CD4-positive, alpha-beta T cell (primary cell): Measurements from ENCODE around the gene ALDH1L2. TPM values are rescaled to one million over a fixed set of nuclear protein-coding genes. Genes with fewer than 3 reads are reported as not detected.

Experiments used
- ATAC-seq: fragments of 200-7000 bp; cut with Tn5 transposase; one replicate; pipeline ENCODE4 v1.10.0; 2022; ENCODE audit warnings: mild to moderate bottlenecking; ENCODE audit not compliant: poor library complexity
- CTCF ChIA-PET: fragments of 350-600 bp; sonication (Branson Sonifier 250); formaldehyde crosslinking; loops from one replicate; lab custom pipeline; 2021; ENCODE audit warnings: antibody characterized with exemption, inconsistent platforms; lab: Charles Lee
- POLR2A ChIA-PET: fragments of 350-600 bp; sonication (Branson Sonifier 250); formaldehyde crosslinking; loops from one replicate; lab custom pipeline; 2021; ENCODE audit warnings: antibody characterized with exemption, inconsistent platforms; lab: Charles Lee
- DNase-seq, 14 experiments: peaks; one replicate each; pipeline ENCODE4 v3.0.0-alpha.2; 2013 to 2020; ENCODE audit warnings: mixed read lengths in 2 of 14
- H3K27ac ChIP-seq, 2 donors: one replicate each; pipeline versions ENCODE4 v1.5.1 to v1.7.0; 2013; ENCODE audit warnings: low read length in 2 of 2, low read depth in 1 of 2, mild to moderate bottlenecking in 1 of 2
- H3K27me3 ChIP-seq, 2 experiments: 1 replicate in 1 of 2; 2 replicates in 1 of 2; pipeline versions ENCODE4 v1.6.1 to v1.7.0; 2013; ENCODE audit warnings: low read length in 2 of 2, control low read depth in 1 of 2, mild to moderate bottlenecking in 1 of 2, moderate library complexity in 1 of 2; ENCODE audit not compliant: insufficient read depth in 2 of 2, control insufficient read depth in 1 of 2
- H3K36me3 ChIP-seq: one replicate; pipeline ENCODE4 v1.6.1; 2013; ENCODE audit warnings: low read length, control low read depth; ENCODE audit not compliant: insufficient read depth
- H3K4me1 ChIP-seq: one replicate; pipeline ENCODE4 v1.6.1; 2013; ENCODE audit warnings: low read length, control low read depth; ENCODE audit not compliant: insufficient read depth
- H3K4me3 ChIP-seq: one replicate; pipeline ENCODE4 v1.5.1; 2013; ENCODE audit warnings: mild to moderate bottlenecking, low read length, moderate library complexity
- H3K9me3 ChIP-seq, 2 experiments: 1 replicate in 1 of 2; 2 replicates in 1 of 2; pipeline versions ENCODE4 v1.6.1 to v1.7.0; 2013; ENCODE audit warnings: low read length in 2 of 2, mild to moderate bottlenecking in 2 of 2, control low read depth in 1 of 2, moderate library complexity in 1 of 2; ENCODE audit not compliant: control insufficient read depth in 1 of 2, insufficient read depth in 1 of 2
- H3K27ac Mint-ChIP-seq: one replicate; pipeline ENCODE4 v1.8.0; 2020; ENCODE audit warnings: mixed read lengths
- H3K27me3 Mint-ChIP-seq: one replicate; pipeline ENCODE4 v1.8.0; 2021; ENCODE audit warnings: mixed read lengths
- H3K36me3 Mint-ChIP-seq: one replicate; pipeline ENCODE4 v1.8.0; 2021; ENCODE audit warnings: low read depth, mixed read lengths
- H3K4me1 Mint-ChIP-seq: one replicate; pipeline ENCODE4 v1.8.0; 2021; ENCODE audit warnings: low read depth, mixed read lengths
- H3K4me3 Mint-ChIP-seq: one replicate; pipeline ENCODE4 v1.8.0; 2020; ENCODE audit warnings: mild to moderate bottlenecking, mixed read lengths
- H3K9me3 Mint-ChIP-seq: one replicate; pipeline ENCODE4 v1.8.0; 2020; ENCODE audit warnings: mixed read lengths
- intact Hi-C, 2 experiments: fragments of 100-400 bp; cut with DNase I in 1 of 2; cut with micrococcal nuclease in 1 of 2; formaldehyde crosslinking; loops; one replicate each; pipeline versions ENCODE4 v1.15.1 to v1.9.0; 2023 to 2025; cut with DNase I, micrococcal nuclease
- total RNA-seq, 174 experiments: library from RNA in 2 of 174; stranded (reverse) in 2 of 174; gene quantifications; one replicate each; pipeline ENCODE4 v1.2.3 and lab custom pipeline; 2021 to 2026
- TF ChIP-seq, protein P1 (sequence below): fragments of 200-600 bp; IDR thresholded peaks from one replicate; pipeline ENCODE4 v1.8.0; 2022; ENCODE audit warnings: antibody characterized with exemption, mild to moderate bottlenecking

ALDH1L2 gene
- total RNA-seq, 2 experiments from 2014 or later = 0.03 TPM; not detected in 1

DNA sequence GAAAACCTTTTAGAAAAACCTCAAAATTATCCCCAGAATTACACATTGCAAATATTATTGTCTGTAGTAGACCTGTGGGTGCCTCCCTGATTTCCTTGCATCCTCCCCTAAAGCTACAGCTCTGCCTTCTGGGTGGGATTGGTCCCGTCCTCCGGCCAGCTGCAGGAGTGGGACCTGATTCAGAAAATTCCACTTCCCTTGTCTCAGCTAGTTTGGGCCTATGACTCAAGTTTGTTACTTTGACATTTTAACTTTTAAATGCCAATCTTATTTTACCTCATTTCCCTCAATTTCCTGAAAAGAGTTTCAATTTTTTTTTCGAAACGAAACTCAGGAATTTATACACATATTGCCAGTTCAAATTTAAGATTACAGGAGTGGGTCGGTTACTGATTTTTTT is 113.0 kb downstream of the ALDH1L2 start:
- Histone ChIP-seq H3K36me3 (no peaks in the 10 kb centered on the region), H3K9me3 (no peaks in the 10 kb centered on the region), H3K27me3 (no peaks in the 10 kb centered on the region), H3K4me1 (no peaks in the 10 kb centered on the region), H3K4me3 (no peak overlapping the region), H3K27ac (no peak overlapping the region)
- ChIA-PET POLR2A (no interaction called here), CTCF (no interaction called here)
- H3K4me3 Mint-ChIP-seq = no peak overlapping the region
- H3K9me3 Mint-ChIP-seq = no peaks in the 10 kb centered on the region
- H3K36me3 Mint-ChIP-seq = no peaks in the 10 kb centered on the region
- TF ChIP-seq, protein P1, sequence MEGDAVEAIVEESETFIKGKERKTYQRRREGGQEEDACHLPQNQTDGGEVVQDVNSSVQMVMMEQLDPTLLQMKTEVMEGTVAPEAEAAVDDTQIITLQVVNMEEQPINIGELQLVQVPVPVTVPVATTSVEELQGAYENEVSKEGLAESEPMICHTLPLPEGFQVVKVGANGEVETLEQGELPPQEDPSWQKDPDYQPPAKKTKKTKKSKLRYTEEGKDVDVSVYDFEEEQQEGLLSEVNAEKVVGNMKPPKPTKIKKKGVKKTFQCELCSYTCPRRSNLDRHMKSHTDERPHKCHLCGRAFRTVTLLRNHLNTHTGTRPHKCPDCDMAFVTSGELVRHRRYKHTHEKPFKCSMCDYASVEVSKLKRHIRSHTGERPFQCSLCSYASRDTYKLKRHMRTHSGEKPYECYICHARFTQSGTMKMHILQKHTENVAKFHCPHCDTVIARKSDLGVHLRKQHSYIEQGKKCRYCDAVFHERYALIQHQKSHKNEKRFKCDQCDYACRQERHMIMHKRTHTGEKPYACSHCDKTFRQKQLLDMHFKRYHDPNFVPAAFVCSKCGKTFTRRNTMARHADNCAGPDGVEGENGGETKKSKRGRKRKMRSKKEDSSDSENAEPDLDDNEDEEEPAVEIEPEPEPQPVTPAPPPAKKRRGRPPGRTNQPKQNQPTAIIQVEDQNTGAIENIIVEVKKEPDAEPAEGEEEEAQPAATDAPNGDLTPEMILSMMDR = no peak
- intact Hi-C loops = no loop called here
- ATAC-seq (no peak), DNase-seq (no peak)
- H3K27me3 Mint-ChIP-seq = peaks cover 2% of the 10 kb centered on the region
- no peaks in the 10 kb centered on the region for H3K4me1 Mint-ChIP-seq
- H3K27ac Mint-ChIP-seq = no peak overlapping the region

Other genes with a start within 250 kb of the ALDH1L2 start
- 1 to 10 TPM; 1.2 to 1.7 TPM for gene SLC41A2, start 126.2 kb downstream of the ALDH1L2 start, total RNA-seq
- gene NOPCHAP1, start 98.1 kb downstream of the ALDH1L2 start, total RNA-seq = 10 to 100 TPM; 10.1 to 11.8 TPM
- 10 to 100 TPM; 32.5 to 33.6 TPM for gene WASHC4, start 23.3 kb upstream of the ALDH1L2 start, total RNA-seq
- 10 to 100 TPM; 58.8 to 59.9 TPM for gene APPL2, start 151.7 kb upstream of the ALDH1L2 start, total RNA-seq
- gene C12orf75, start 246.2 kb upstream of the ALDH1L2 start, total RNA-seq = 10 to 100 TPM; 16.7 to 17.0 TPM